Natural killer cell (primary cell): ENCODE data around the gene CAMTA1. TPM values are rescaled to one million over a fixed set of nuclear protein-coding genes. Genes with fewer than 3 reads are reported as not detected.

Experiments used
- ATAC-seq, 3 donors: fragments of 150-1000 bp in 2 of 3; fragments of 200-7000 bp in 1 of 3; cut with Tn5 transposase; 1 replicate in 1 of 3; 2 replicates in 2 of 3; pipeline ENCODE4 v1.10.0; 2021; ENCODE audit warnings: mild to moderate bottlenecking in 2 of 3, moderate library complexity in 2 of 3
- DNase-seq, 2 donors: peaks; one replicate each; pipeline versions ENCODE4 v3.0.0 to v3.0.0-alpha.2; 2013 to 2021; ENCODE audit warnings: mixed read lengths in 1 of 2
- H3K27ac ChIP-seq: one replicate; pipeline ENCODE4 v1.5.1; 2013; ENCODE audit warnings: mild to moderate bottlenecking, low read length
- H3K27me3 ChIP-seq: one replicate; pipeline ENCODE4 v1.6.1; 2013; ENCODE audit warnings: low read length; ENCODE audit not compliant: control insufficient read depth, insufficient read depth
- H3K36me3 ChIP-seq: one replicate; pipeline ENCODE4 v1.6.1; 2013; ENCODE audit warnings: low read length; ENCODE audit not compliant: control insufficient read depth, insufficient read depth
- H3K4me1 ChIP-seq: one replicate; pipeline ENCODE4 v1.6.1; 2013; ENCODE audit warnings: low read length; ENCODE audit not compliant: control insufficient read depth, insufficient read depth
- H3K4me3 ChIP-seq: one replicate; pipeline ENCODE4 v1.5.1; 2013; ENCODE audit warnings: low read length
- H3K9me3 ChIP-seq: one replicate; pipeline ENCODE4 v1.6.1; 2013; ENCODE audit warnings: low read length; ENCODE audit not compliant: control insufficient read depth, insufficient read depth
- H3K27ac Mint-ChIP-seq, 2 donors: one replicate each; pipeline ENCODE4 v1.8.0; 2022; ENCODE audit warnings: mild to moderate bottlenecking in 2 of 2, mixed read lengths in 2 of 2, moderate library complexity in 1 of 2
- H3K27me3 Mint-ChIP-seq, 2 donors: one replicate each; pipeline ENCODE4 v1.8.0; 2022; ENCODE audit warnings: low read depth in 2 of 2, mixed read lengths in 2 of 2
- H3K36me3 Mint-ChIP-seq: one replicate; pipeline ENCODE4 v1.8.0; 2022; ENCODE audit warnings: mixed read lengths
- H3K4me1 Mint-ChIP-seq, 2 donors: one replicate each; pipeline ENCODE4 v1.8.0; 2022; ENCODE audit warnings: mixed read lengths in 2 of 2
- H3K4me3 Mint-ChIP-seq: one replicate; pipeline ENCODE4 v1.8.0; 2022; ENCODE audit warnings: mild to moderate bottlenecking, moderate library complexity, mixed read lengths
- H3K9me3 Mint-ChIP-seq, 2 donors: one replicate each; pipeline ENCODE4 v1.8.0; 2022; ENCODE audit warnings: mixed read lengths in 2 of 2
- CTCF ChIP-seq: fragments of 200-600 bp; IDR thresholded peaks from one replicate; pipeline ENCODE4 v1.8.0; 2022; ENCODE audit warnings: antibody characterized with exemption
- WGBS: methylation state at CpG from one replicate; pipeline ENCODE4 v1.1.7; 2013; ENCODE audit warnings: missing lambda C conversion rate; ENCODE audit not compliant: insufficient coverage; 5-methylcytosine and 5-hydroxymethylcytosine counted together
- intact Hi-C: fragments of 100-400 bp; cut with micrococcal nuclease; formaldehyde crosslinking; loops from one replicate; pipeline ENCODE4 v1.14.2; 2022
- total RNA-seq, 4 donors: library from RNA; stranded (reverse); fragments of 120-200 nt in 1 of 4; gene quantifications; one replicate each; pipeline versions ENCODE4 v1.2.3 to v1.2.4, GENCODE V29; 2013 to 2022

CAMTA1 gene
- total RNA-seq, 3 donors from 2014 or later (not counting 1 experiment from before 2014, with no cell fraction given): 40.6 to 53.3 (median 44.9) TPM

- over 99% methylated on average over 7 of the region's 7 CpGs for WGBS
- H3K27ac Mint-ChIP-seq: no peak overlapping the region
Measured at GRCh38 chr1:6893388-6893787, 108.1 kb downstream of the CAMTA1 start.

GRCh38 chr1:6897138-6897537 is 111.9 kb downstream of the CAMTA1 start:
- no peak for TF ChIP-seq CTCF
- no peaks in the 10 kb centered on the region for H3K36me3 Mint-ChIP-seq
- H3K27me3 ChIP-seq: no peaks in the 10 kb centered on the region
- no peak for DNase-seq
- intact Hi-C loops: no loop called here
- no peaks in the 10 kb centered on the region for H3K9me3 ChIP-seq
- no peaks in the 10 kb centered on the region for H3K4me1 ChIP-seq
- H3K36me3 ChIP-seq: no peaks in the 10 kb centered on the region
- no peak overlapping the region for H3K27ac ChIP-seq
- peaks cover 0 to 1% of the 10 kb centered on the region in 2 donors for H3K4me1 Mint-ChIP-seq
- ATAC-seq: no peak
- H3K4me3 ChIP-seq: no peak overlapping the region
- no peaks in the 10 kb centered on the region for H3K27me3 Mint-ChIP-seq
- H3K27ac Mint-ChIP-seq: no peak overlapping the region
- no peak overlapping the region for H3K4me3 Mint-ChIP-seq
- WGBS: 78% methylated on average over 1 of the region's 2 CpGs
- no peaks in the 10 kb centered on the region for H3K9me3 Mint-ChIP-seq

More at GRCh38 chr1:6893388-6893787, 108.1 kb downstream of the CAMTA1 start:
- Mint-ChIP-seq H3K9me3 (no peaks in the 10 kb centered on the region), H3K36me3 (no peaks in the 10 kb centered on the region), H3K4me1 (no peaks in the 10 kb centered on the region), H3K4me3 (no peak overlapping the region), H3K27me3 (no peaks in the 10 kb centered on the region)
- DNase-seq: no peak
- no peaks in the 10 kb centered on the region for H3K36me3 ChIP-seq
- intact Hi-C loops: no loop called here
- no peaks in the 10 kb centered on the region for H3K4me1 ChIP-seq
- no peaks in the 10 kb centered on the region for H3K9me3 ChIP-seq
- TF ChIP-seq CTCF: no peak
- H3K27me3 ChIP-seq: no peaks in the 10 kb centered on the region
- H3K27ac ChIP-seq: no peak overlapping the region
- no peak overlapping the region for H3K4me3 ChIP-seq
- no peak for ATAC-seq

GRCh38 chr1:6898974-6899539 is 113.8 kb downstream of the CAMTA1 start:
- H3K27ac ChIP-seq: no peak overlapping the region
- Mint-ChIP-seq H3K27me3 (no peaks in the 10 kb centered on the region), H3K9me3 (no peaks in the 10 kb centered on the region), H3K27ac (no peak overlapping the region), H3K36me3 (no peaks in the 10 kb centered on the region), H3K4me1 (peaks cover 0 to 5% of the 10 kb centered on the region in 2 donors), H3K4me3 (no peak overlapping the region)
- intact Hi-C loops: no loop called here
- WGBS: 88% methylated on average over 6 of the region's 7 CpGs
- no peaks in the 10 kb centered on the region for H3K9me3 ChIP-seq
- H3K27me3 ChIP-seq: no peaks in the 10 kb centered on the region
- ATAC-seq (no peak), DNase-seq (no peak)
- H3K4me3 ChIP-seq: no peak overlapping the region
- H3K4me1 ChIP-seq: no peaks in the 10 kb centered on the region
- TF ChIP-seq CTCF: no peak
- no peaks in the 10 kb centered on the region for H3K36me3 ChIP-seq

GRCh38 chr1:6899621-6900020 is 114.4 kb downstream of the CAMTA1 start:
- no peak overlapping the region for H3K4me3 ChIP-seq
- H3K36me3 ChIP-seq: no peaks in the 10 kb centered on the region
- Mint-ChIP-seq H3K9me3 (no peaks in the 10 kb centered on the region), H3K36me3 (no peaks in the 10 kb centered on the region), H3K4me3 (no peak overlapping the region), H3K27me3 (no peaks in the 10 kb centered on the region), H3K27ac (no peak overlapping the region), H3K4me1 (peaks cover 0 to 5% of the 10 kb centered on the region in 2 donors)
- no peaks in the 10 kb centered on the region for H3K4me1 ChIP-seq
- DNase-seq: no peak
- TF ChIP-seq CTCF: no peak
- H3K9me3 ChIP-seq: no peaks in the 10 kb centered on the region
- H3K27ac ChIP-seq: no peak overlapping the region
- H3K27me3 ChIP-seq: no peaks in the 10 kb centered on the region
- ATAC-seq: no peak
- intact Hi-C loops: no loop called here
- 81% methylated on average over 4 of the region's 4 CpGs for WGBS
